Gastrocnemius medialis (tissue), 4 donors: ENCODE results near the gene ATG10. TPM values are rescaled to one million over a fixed set of nuclear protein-coding genes. Genes with fewer than 3 reads are reported as not detected.

Experiments
- ATAC-seq, 2 donors: fragments of 150-250 bp; one replicate each; pipeline ENCODE4 v1.9.1; 2016
- DNase-seq, 2 donors: peaks; one replicate each; pipeline ENCODE4 v3.0.0-alpha.2; 2019
- H3K27ac ChIP-seq, 4 donors: fragments of 200-600 bp; sonication (generic); 1 replicate in 1 of 4; 2 replicates in 3 of 4; pipeline ENCODE4 v1.5.1; 2016 to 2018; ENCODE audit warnings: mild to moderate bottlenecking in 2 of 4, moderate library complexity in 1 of 4
- H3K27me3 ChIP-seq, 3 donors: fragments of 200-600 bp; sonication (generic) in 2 of 3; 1 replicate in 1 of 3; 2 replicates in 2 of 3; pipeline versions ENCODE4 v1.5.1 to v1.6.0; 2016 to 2019; ENCODE audit warnings: mild to moderate bottlenecking in 1 of 3, moderate library complexity in 1 of 3
- H3K36me3 ChIP-seq, 2 donors: fragments of 200-600 bp; sonication (generic) in 1 of 2; one replicate each; pipeline ENCODE4 v1.5.1; 2017 to 2018
- H3K4me1 ChIP-seq, 2 donors: fragments of 200-600 bp; sonication (generic) in 1 of 2; one replicate each; pipeline ENCODE4 v1.5.1; 2016 to 2017; ENCODE audit warnings: mild to moderate bottlenecking in 2 of 2
- H3K4me3 ChIP-seq, 4 donors: fragments of 200-600 bp; sonication (generic) in 3 of 4; 1 replicate in 1 of 4; 2 replicates in 3 of 4; pipeline ENCODE4 v1.5.1; 2016 to 2019; ENCODE audit warnings: mild to moderate bottlenecking in 2 of 4
- H3K9me3 ChIP-seq, 3 donors: fragments of 200-600 bp; sonication (generic) in 2 of 3; 1 replicate in 1 of 3; 2 replicates in 2 of 3; pipeline ENCODE4 v1.5.1; 2016 to 2019
- CTCF ChIP-seq, 5 experiments: fragments of 450-650 bp in 3 of 5; fragments of 200-600 bp in 2 of 5; sonication (generic) in 2 of 5; IDR thresholded peaks in 4 of 5; conservative IDR thresholded peaks in 1 of 5; 1 replicate in 4 of 5; 2 replicates in 1 of 5; pipeline ENCODE4 v1.5.1; 2016 to 2019; ENCODE audit warnings: antibody characterized with exemption in 5 of 5, mild to moderate bottlenecking in 3 of 5, moderate library complexity in 3 of 5
- POLR2A ChIP-seq, 2 donors: fragments of 450-650 bp; IDR thresholded peaks; one replicate each; pipeline ENCODE4 v1.6.1; 2017; ENCODE audit warnings: antibody characterized with exemption in 2 of 2, mild to moderate bottlenecking in 2 of 2, moderate library complexity in 2 of 2
- in situ Hi-C, 4 donors: fragments of 200-750 bp; cut with MboI; loops; one replicate each; pipeline versions ENCODE4 v1.15.0 to v1.8.0; 2017; ENCODE audit warnings: low sequenced_read_pairs in 4 of 4
- intact Hi-C: fragments of 100-400 bp; cut with DNase I; formaldehyde crosslinking; loops from one replicate; pipeline ENCODE4 v1.15.1; 2023; ENCODE audit warnings: low total_unique reads
- total RNA-seq, 4 donors: library from RNA; depleted of rRNA; stranded (reverse); fragments of >200 nt; gene quantifications; one replicate each; pipeline versions ENCODE4 v1.1.0 to v1.2.3, GENCODE V29; 2016

The ATG10 gene
- total RNA-seq, 4 donors from 2014 or later = 2.9 to 8.5 (median 6.0) TPM

DNA sequence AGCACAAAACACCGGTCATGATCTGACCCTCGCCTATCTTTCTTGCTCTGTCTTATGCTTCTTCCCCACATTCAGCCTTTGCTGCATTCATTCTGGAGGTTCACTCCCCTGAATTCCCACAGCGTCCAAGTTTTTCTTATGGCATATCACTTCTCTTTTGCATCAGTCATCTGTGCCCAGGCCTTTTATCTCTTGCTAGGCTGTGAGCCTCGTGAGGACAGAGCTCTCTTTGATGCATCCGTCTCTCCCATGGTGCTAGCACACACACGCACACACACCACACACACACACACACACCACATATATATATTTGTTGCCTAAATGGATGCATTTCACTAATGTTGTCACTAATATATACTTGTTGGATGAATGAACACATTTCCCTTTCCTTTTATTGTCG, 45.8 kb upstream of the ATG10 start:
- TF ChIP-seq CTCF (IDR thresholded peaks at IDR 0.05 in 4 of 5, conservative IDR thresholded peaks at IDR 0.05 in 1 of 5) (no peak), POLR2A (IDR thresholded peaks at IDR 0.05) (no peak)
- DNase-seq (no peak), ATAC-seq (no peak)
- Histone ChIP-seq H3K36me3 (no peaks in the 10 kb centered on the region), H3K27me3 (no peaks in the 10 kb centered on the region), H3K9me3 (no peaks in the 10 kb centered on the region), H3K4me3 (no peak overlapping the region), H3K27ac (no peak overlapping the region), H3K4me1 (no peaks in the 10 kb centered on the region)
- intact Hi-C loops (no loop called here), in situ Hi-C loops (no loop called here)

DNA sequence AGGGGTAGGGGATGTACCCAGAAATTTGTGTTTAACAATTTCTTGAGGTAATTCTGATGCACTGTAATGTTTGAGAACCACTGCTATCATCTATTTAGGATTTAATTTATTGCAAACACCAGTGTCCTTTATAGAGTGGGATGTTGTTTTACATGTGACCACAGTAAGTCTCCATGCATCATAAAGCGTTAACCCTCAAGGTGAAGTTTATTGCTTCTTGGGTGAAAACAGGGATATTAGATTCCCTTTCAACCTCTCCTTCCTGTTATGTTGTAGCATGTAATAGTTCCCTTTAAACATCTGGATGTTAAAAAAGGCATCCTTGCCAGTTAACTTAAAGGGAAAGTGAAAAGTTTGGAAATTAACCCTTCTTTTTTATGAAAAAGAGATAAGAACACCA, 35.8 kb upstream of the ATG10 start:
- no peak for ATAC-seq
- Histone ChIP-seq H3K4me1 (no peaks in the 10 kb centered on the region), H3K36me3 (no peaks in the 10 kb centered on the region), H3K27ac (no peak overlapping the region), H3K27me3 (no peaks in the 10 kb centered on the region), H3K4me3 (no peak overlapping the region), H3K9me3 (no peaks in the 10 kb centered on the region)
- no peak for DNase-seq
- in situ Hi-C loops = no loop called here
- TF ChIP-seq CTCF (IDR thresholded peaks at IDR 0.05 in 4 of 5, conservative IDR thresholded peaks at IDR 0.05 in 1 of 5) (no peak), POLR2A (IDR thresholded peaks at IDR 0.05) (no peak)
- intact Hi-C loops = no loop called here

- intact Hi-C loops = no loop called here
- no peak for ATAC-seq
- H3K4me3 ChIP-seq = no peak overlapping the region
- no peaks in the 10 kb centered on the region for H3K36me3 ChIP-seq
- no peak for TF ChIP-seq CTCF (IDR thresholded peaks at IDR 0.05 in 4 of 5, conservative IDR thresholded peaks at IDR 0.05 in 1 of 5)
- H3K4me1 ChIP-seq = no peaks in the 10 kb centered on the region
- no peaks in the 10 kb centered on the region for H3K9me3 ChIP-seq
- H3K27ac ChIP-seq = no peak overlapping the region
- in situ Hi-C loops = no loop called here
- no peaks in the 10 kb centered on the region for H3K27me3 ChIP-seq
- no peak for DNase-seq
These were observed 35.1 kb upstream of the ATG10 start for GRCh38 chr5:81936750-81937149.

- in situ Hi-C loops = no loop called here
- Histone ChIP-seq H3K4me3 (no peak overlapping the region), H3K4me1 (no peaks in the 10 kb centered on the region), H3K27ac (no peak overlapping the region), H3K9me3 (no peaks in the 10 kb centered on the region), H3K36me3 (no peaks in the 10 kb centered on the region), H3K27me3 (no peaks in the 10 kb centered on the region)
- DNase-seq = no peak
- no peak for TF ChIP-seq CTCF (IDR thresholded peaks at IDR 0.05 in 4 of 5, conservative IDR thresholded peaks at IDR 0.05 in 1 of 5)
- no peak for ATAC-seq
- intact Hi-C loops = no loop called here
These were observed 29.1 kb upstream of the ATG10 start for GRCh38 chr5:81942746-81943145.

GRCh38 chr5:81948349-81948748, 23.5 kb upstream of the ATG10 start:
- no peaks in the 10 kb centered on the region for H3K36me3 ChIP-seq
- H3K9me3 ChIP-seq = no peaks in the 10 kb centered on the region
- in situ Hi-C loops = no loop called here
- no peak overlapping the region for H3K27ac ChIP-seq
- no peak for ATAC-seq
- no peak overlapping the region for H3K4me3 ChIP-seq
- intact Hi-C loops = no loop called here
- H3K4me1 ChIP-seq = no peaks in the 10 kb centered on the region
- no peak for TF ChIP-seq POLR2A (IDR thresholded peaks at IDR 0.05)
- TF ChIP-seq CTCF (IDR thresholded peaks at IDR 0.05 in 4 of 5, conservative IDR thresholded peaks at IDR 0.05 in 1 of 5) = no peak
- H3K27me3 ChIP-seq = no peaks in the 10 kb centered on the region
- no peak for DNase-seq
